Measurements from ENCODE around the gene ROR1. TPM values are rescaled to one million over a fixed set of nuclear protein-coding genes. Genes with fewer than 3 reads are reported as not detected.

The ROR1 gene
- total RNA-seq, 1 experiment from 2014 or later: 2.7 TPM

DNA sequence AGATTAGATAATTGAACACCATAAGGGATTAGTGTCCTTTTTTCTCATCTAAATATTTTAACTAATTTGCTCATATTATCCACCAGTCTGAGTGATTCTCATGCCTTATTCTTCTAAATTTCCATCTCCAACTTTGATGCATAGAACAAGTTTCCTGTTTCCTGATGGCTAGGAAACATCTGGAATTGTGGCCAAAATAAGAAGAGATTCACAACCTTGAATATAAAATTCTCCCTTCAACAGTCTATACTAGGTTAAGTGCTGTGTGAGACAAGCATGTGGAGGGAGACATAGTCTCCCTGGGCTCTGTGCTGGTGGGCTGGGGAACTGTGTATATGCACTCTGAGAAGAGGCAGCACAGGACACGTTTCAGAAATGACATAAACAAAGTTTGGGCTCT, 21.6 kb upstream of the ROR1 start:
- H2AFZ ChIP-seq (ENCODE audit: low read depth, low read length, poor library complexity, severe bottlenecking): no peak overlapping the region
- TF ChIP-seq TCF7L2 (IDR thresholded peaks at IDR 0.05; ENCODE audit: borderline replicate concordance, extremely low read depth, insufficient read depth, insufficient read length) (no peak), RAD21 (IDR thresholded peaks at IDR 0.05; ENCODE audit: low read depth) (no peak), YY1 (IDR thresholded peaks at IDR 0.05; ENCODE audit: extremely low read depth, insufficient replicate concordance, low read depth, low read length) (no peak), JUND (IDR thresholded peaks at IDR 0.05) (no peak), CBX3 (IDR thresholded peaks at IDR 0.05; ENCODE audit: low read depth) (no peak), SIN3A (IDR thresholded peaks at IDR 0.05; ENCODE audit: low read depth) (no peak), EGR1 (IDR thresholded peaks at IDR 0.05; ENCODE audit: low read depth) (no peak), SP1 (IDR thresholded peaks at IDR 0.05; ENCODE audit: low read depth) (no peak), CEBPB (IDR thresholded peaks at IDR 0.05; ENCODE audit: low read depth) (no peak), EZH2phosphoT487 (IDR thresholded peaks at IDR 0.05; ENCODE audit: borderline replicate concordance) (no peak), POLR2AphosphoS5 (IDR thresholded peaks at IDR 0.05; ENCODE audit: low read depth, low read length) (no peak), EZH2 (IDR thresholded peaks at IDR 0.05) (no peak), SRF (IDR thresholded peaks at IDR 0.05; ENCODE audit: low read depth) (no peak)
- TF ChIP-seq, protein P1, sequence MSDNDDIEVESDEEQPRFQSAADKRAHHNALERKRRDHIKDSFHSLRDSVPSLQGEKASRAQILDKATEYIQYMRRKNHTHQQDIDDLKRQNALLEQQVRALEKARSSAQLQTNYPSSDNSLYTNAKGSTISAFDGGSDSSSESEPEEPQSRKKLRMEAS (IDR thresholded peaks at IDR 0.05): no peak
- TF ChIP-seq, protein P2, sequence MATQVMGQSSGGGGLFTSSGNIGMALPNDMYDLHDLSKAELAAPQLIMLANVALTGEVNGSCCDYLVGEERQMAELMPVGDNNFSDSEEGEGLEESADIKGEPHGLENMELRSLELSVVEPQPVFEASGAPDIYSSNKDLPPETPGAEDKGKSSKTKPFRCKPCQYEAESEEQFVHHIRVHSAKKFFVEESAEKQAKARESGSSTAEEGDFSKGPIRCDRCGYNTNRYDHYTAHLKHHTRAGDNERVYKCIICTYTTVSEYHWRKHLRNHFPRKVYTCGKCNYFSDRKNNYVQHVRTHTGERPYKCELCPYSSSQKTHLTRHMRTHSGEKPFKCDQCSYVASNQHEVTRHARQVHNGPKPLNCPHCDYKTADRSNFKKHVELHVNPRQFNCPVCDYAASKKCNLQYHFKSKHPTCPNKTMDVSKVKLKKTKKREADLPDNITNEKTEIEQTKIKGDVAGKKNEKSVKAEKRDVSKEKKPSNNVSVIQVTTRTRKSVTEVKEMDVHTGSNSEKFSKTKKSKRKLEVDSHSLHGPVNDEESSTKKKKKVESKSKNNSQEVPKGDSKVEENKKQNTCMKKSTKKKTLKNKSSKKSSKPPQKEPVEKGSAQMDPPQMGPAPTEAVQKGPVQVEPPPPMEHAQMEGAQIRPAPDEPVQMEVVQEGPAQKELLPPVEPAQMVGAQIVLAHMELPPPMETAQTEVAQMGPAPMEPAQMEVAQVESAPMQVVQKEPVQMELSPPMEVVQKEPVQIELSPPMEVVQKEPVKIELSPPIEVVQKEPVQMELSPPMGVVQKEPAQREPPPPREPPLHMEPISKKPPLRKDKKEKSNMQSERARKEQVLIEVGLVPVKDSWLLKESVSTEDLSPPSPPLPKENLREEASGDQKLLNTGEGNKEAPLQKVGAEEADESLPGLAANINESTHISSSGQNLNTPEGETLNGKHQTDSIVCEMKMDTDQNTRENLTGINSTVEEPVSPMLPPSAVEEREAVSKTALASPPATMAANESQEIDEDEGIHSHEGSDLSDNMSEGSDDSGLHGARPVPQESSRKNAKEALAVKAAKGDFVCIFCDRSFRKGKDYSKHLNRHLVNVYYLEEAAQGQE (IDR thresholded peaks at IDR 0.05; ENCODE audit: low read depth): no peak

More for the DNA sequence above, 21.6 kb upstream of the ROR1 start:
- ATAC-seq (no peak), DNase-seq (ENCODE audit: low read depth, low spot score) (no peak)
- H4K20me1 ChIP-seq (ENCODE audit: insufficient read depth): no peaks in the 10 kb centered on the region
- BruUV-seq (replicated peaks): no TSS peak
- ChIA-PET RAD21 (ENCODE audit: low non-redundant PET in 1 of 2, low total read pairs in 2 of 2, uncharacterized antibody in 2 of 2, unreplicated experiment in 2 of 2) (no interaction called here), CTCF (no interaction called here), POLR2A (no interaction called here)
- no peaks in the 10 kb centered on the region for H3K9me2 ChIP-seq (ENCODE audit: insufficient read depth)
- intact Hi-C loops (cut with micrococcal nuclease): no loop called here
- no peak overlapping the region for H3K27ac ChIP-seq (ENCODE audit: low read depth, low read length)
- H3K4me3 ChIP-seq (replicated peaks in 1 of 2; ENCODE audit: low read depth in 1 of 2, low read length in 2 of 2): no peak overlapping the region
- H3K27me3 ChIP-seq (ENCODE audit: insufficient read depth, low read length): no peaks in the 10 kb centered on the region
- H3K9me3 ChIP-seq (ENCODE audit: control insufficient read depth in 1 of 2, insufficient read depth in 1 of 2, low read depth in 1 of 2, low read length in 2 of 2): no peaks in the 10 kb centered on the region
- no peak overlapping the region for H3K9ac ChIP-seq (ENCODE audit: low read length)
- no peaks in the 10 kb centered on the region for H3K36me3 ChIP-seq (ENCODE audit: control insufficient read depth in 1 of 2, insufficient read depth in 2 of 2, low read length in 2 of 2)
- no peaks in the 10 kb centered on the region for H3K79me2 ChIP-seq (ENCODE audit: insufficient read depth, low read length)
- H3K4me1 ChIP-seq (ENCODE audit: control insufficient read depth in 1 of 2, insufficient read depth in 2 of 2, low read length in 2 of 2): no peaks in the 10 kb centered on the region
- H3K4me2 ChIP-seq (ENCODE audit: low read length): no peak overlapping the region

Measured in HCT116 (cell line).